NCI-H82 treated with DMSO at 0.1 percent for 48 hours (cell line): ENCODE data around the gene PTTG2.

Experiments
- DNase-seq: peaks from one replicate; lab custom pipeline; 2025; ENCODE audit not compliant: unreplicated experiment; lab: John Stamatoyannopoulos, UW

Gene PTTG2

DNA sequence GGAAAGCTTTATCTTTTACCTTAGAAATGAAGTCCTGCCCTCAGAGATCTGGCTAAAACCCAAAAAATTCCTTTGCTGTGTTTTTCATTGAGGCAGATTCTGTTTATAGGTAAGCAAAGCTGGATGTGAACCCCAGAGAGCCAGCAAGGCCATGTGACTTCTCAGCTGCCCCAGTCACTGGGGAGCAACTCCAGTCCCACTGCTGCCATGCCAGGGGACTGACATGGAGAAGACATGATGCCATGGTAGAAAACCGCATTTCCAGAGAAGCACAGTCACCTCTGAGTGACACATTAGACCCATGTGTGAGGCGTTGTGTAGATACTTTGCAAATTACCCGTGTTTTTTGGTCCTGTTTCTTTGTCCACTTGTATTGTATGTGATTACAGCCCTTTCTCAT lies 45.4 kb downstream of the PTTG2 start:
- DNase-seq, result no peak

DNA sequence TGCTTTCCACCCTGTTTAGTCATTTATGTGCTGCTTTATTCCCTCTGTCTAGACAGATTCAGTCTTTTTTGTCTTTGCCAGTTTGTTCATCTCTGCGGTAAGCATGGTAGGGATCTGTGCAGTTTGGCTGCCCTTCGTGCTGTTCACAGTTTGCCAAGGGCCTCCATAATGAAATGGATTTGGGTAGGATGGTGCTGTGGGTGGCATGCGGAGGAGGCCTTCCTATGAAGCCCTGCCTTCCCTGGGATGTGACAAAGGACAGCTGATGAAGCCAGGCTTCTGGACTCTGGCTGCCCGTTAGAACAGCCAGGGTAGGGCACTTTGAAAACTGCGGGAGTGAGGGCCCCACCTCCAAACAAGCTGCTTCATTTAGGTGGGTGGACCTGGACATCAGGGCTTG lies 47.4 kb downstream of the PTTG2 start:
- DNase-seq, result no peak

DNA sequence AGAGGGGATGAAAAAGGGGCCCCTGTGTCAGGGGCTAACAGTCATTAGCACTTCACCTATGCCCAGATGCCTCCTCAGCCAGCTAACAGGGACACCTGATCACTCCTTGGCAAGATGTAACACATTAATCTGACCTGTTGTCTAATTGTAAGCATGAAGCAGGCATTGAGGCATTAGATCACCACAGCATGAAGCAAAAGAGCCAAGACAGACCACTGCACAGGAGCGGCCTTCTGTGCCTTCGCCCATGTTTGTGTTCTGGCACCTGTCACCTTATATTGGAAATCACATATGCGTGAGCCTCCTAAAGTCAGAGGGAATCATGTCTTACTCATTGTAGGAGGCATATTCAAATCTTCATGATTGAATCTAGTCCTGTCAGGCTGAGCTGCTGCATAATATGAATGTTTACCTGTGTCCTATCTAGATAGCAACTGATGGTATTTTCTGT lies 48.4 kb downstream of the PTTG2 start:
- no peak for DNase-seq

DNA sequence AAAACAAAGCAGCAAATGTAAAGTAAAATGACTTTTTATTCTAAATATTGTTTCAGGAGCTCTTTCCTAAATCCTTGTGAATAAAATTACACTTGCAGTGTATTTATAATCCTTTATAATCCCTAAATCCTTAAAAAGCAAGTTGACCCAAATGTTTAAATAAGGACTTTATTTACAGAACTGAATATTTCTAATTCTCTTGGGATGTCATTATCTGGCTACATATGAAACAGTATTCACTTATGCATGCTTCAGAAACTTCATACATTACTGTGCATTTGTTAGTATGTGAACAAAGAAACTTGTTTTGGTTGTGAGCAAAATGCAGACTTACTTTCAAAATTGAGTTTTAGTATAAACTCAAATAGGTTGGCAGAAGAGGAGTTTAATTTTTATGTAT lies 49.2 kb downstream of the PTTG2 start:
- no peak for DNase-seq

DNA sequence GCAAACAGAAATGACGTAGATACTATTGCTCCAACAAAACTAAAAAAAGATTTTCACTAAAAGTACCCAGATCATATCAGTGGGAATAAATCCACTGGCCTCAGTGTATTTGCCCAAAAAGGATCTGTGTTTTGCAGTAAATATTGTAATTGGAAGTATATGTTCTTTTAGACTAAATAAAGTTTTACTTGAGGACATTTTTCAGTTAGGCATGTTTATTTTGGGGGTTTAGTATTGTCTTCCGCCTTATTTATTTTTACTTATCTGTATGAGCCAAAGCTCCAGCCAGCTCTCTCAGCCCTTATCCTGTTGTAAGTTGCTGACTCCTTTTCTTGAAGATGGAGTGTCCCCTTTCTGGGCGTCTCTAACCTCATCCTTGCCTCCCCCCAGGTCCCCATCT lies 49.8 kb downstream of the PTTG2 start:
- no peak for DNase-seq
